Caki2 (cell line): ENCODE data around the gene CSRNP2. TPM values are rescaled to one million over a fixed set of nuclear protein-coding genes. Genes with fewer than 3 reads are reported as not detected.
"Not testable (repeated sequence)": the region's sequence is repeated elsewhere in the genome, so short reads cannot be mapped to it uniquely, and the experiment has no call there.

Source experiments
- DNase-seq: peaks from one replicate; pipeline ENCODE4 v3.0.0-alpha.2; 2015; ENCODE audit warnings: low read depth
- in situ Hi-C: cut with HindIII; loops from 2 replicates; pipeline ENCODE4 v1.10.0; 2016; ENCODE audit warnings: low sequenced_read_pairs, low pct_unique_long_range_greater_than_20kb, mixed read lengths
- total RNA-seq: library from RNA; depleted of rRNA; stranded (reverse); fragments of >200 nt; shearing (Covaris generic); gene quantifications from 2 replicates; pipeline ENCODE4 v1.2.3, GENCODE V29; 2014; ENCODE audit warnings: low replicate concordance

The CSRNP2 gene
- total RNA-seq, 1 experiment from 2014 or later: 11.0 TPM

GRCh38 chr12:51081421-51081820 is 2.0 kb downstream of the CSRNP2 start:
- in situ Hi-C loops: no loop called here
- DNase-seq: no peak

GRCh38 chr12:51080136-51080535 is 3.3 kb downstream of the CSRNP2 start:
- in situ Hi-C loops: no loop called here
- no peak for DNase-seq

GRCh38 chr12:51078866-51079265 is 4.5 kb downstream of the CSRNP2 start:
- in situ Hi-C loops, DNase-seq: not testable (repeated sequence)

GRCh38 chr12:51078346-51078745 is 5.0 kb downstream of the CSRNP2 start:
- in situ Hi-C loops, DNase-seq: not testable (repeated sequence)

- in situ Hi-C loops: no loop called here
- no peak for DNase-seq
These were observed 5.5 kb downstream of the CSRNP2 start for GRCh38 chr12:51077930-51078329.

DNA sequence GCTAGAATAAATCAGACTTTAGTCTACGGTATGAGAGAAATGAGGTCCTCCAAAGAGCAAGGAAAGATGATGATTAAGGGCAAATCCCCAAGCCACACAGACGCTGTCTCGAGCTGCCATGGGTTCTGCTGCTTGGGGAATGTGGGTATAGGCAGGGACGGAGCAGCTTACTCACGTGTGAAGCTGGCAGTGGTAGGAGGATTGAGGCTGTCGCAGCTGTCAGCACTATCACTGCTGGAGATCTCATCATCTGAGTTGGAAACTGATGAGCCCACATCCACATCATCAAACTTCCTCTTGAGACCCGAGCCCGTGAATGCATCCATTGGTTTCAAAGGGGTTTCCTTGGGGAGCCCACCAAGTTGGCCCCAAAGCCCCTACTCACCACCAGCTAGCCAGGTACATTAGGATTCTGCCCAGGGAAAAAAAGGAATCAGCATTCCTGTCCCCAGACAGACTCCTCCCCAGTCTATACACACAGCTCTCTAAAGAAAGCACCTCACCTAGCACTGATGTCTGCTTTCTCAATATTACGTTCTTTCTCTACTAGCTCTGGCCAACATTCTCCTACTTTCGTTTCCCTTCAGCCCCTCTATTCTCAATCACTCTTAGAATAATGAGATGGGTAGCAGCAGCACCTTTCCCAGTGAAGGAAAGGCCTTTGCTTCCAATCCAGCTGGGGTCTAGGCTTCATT is 7.0 kb downstream of the CSRNP2 start:
- no peak for DNase-seq
- in situ Hi-C loops: no loop called here

- DNase-seq: no peak
- in situ Hi-C loops: no loop called here
These were observed 8.0 kb downstream of the CSRNP2 start for GRCh38 chr12:51075390-51075789.

DNA sequence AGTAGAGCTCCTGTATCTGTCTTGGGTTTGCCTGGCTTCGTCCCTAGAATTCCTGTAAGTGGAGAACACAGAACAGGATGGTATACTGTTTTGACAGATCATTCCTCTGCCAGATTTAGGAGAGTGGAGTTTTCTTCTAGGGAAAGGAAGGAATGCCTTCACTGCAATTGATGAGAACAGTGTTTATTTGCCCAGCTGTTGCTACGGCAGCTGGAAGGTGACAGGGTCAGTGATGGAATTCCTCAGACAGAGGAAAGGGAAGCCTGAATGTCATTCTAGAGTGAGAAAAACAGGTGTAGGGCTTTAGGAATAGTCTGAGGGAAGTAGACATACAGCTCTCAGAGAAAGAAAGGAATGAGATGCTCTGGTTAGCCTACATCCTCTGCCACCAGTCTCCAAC is 11.7 kb downstream of the CSRNP2 start:
- DNase-seq: no peak
- in situ Hi-C loops: no loop called here

GRCh38 chr12:51070004-51070403 is 13.4 kb downstream of the CSRNP2 start:
- no peak for DNase-seq
- in situ Hi-C loops: no loop called here

- no peak for DNase-seq
- in situ Hi-C loops: no loop called here
These were observed 15.6 kb downstream of the CSRNP2 start for GRCh38 chr12:51067771-51068170.

- in situ Hi-C loops: no loop called here
- DNase-seq: no peak
These were observed 16.2 kb downstream of the CSRNP2 start for GRCh38 chr12:51067229-51067628.

DNA sequence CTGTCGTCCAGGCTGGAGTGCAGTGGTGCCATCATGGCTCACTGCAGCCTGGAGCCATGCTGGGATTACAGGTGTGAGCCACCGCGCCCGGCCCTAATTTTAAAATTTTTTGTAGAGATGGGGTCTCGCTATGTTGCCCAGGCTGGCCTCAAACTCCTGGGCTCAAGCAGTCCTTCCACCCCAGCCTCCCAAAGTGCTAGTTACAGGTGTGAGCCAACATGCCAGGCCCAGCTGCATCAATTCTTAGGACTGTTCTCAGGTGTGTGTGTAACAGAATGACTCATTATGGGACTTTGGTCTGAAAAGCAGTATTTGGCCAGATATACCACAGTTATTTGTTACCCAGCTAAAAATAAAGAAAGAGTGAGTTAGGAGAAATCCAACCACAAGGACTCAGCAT is 17.9 kb downstream of the CSRNP2 start:
- no peak for DNase-seq
- in situ Hi-C loops: no loop called here

- in situ Hi-C loops: no loop called here
- no peak for DNase-seq
These were observed 20.6 kb downstream of the CSRNP2 start for GRCh38 chr12:51062631-51063397.

- no peak for DNase-seq
- in situ Hi-C loops: no loop called here
These were observed 24.3 kb downstream of the CSRNP2 start for GRCh38 chr12:51059086-51059485.

DNA sequence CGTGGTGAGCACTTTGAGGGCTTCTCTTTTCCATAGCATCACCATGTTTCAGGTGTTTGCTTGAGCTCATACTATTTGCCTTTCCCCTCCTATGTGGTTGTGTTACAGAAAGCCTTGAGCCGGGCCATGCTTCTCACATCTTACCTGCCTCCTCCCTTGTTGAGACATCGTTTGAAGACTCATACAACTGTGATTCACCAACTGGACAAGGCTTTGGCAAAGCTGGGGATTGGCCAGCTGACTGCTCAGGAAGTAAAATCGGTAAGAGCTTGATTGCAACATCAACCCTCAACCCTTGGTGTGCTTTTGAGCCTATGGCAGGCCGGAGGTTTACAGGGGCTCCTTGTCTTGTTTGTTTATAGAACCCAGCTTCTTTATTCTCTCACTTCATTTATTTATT is 27.2 kb downstream of the CSRNP2 start:
- no peak for DNase-seq
- in situ Hi-C loops: no loop called here

DNA sequence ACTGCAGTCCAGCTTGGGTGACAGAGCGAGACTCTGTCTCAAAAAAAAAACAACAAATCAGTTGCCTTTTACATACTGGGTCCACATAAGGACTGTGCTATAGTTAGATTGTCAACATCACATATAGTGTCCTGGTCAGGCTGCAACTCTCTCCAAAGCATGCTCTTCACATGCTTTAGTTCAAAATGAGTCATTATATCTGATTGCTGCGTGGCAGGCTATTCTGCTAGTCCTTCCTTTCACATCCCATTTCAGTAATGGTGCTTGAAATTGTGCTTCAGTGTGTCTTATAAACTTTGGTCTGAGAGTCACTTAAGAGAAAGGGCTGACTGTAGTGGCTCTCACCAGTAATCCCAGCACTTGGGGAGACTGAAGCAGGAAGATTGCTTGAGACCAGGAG is 28.3 kb downstream of the CSRNP2 start:
- in situ Hi-C loops: no loop called here
- no peak for DNase-seq

- in situ Hi-C loops: no loop called here
- no peak for DNase-seq
These were observed 31.6 kb downstream of the CSRNP2 start for GRCh38 chr12:51051787-51052186.

DNA sequence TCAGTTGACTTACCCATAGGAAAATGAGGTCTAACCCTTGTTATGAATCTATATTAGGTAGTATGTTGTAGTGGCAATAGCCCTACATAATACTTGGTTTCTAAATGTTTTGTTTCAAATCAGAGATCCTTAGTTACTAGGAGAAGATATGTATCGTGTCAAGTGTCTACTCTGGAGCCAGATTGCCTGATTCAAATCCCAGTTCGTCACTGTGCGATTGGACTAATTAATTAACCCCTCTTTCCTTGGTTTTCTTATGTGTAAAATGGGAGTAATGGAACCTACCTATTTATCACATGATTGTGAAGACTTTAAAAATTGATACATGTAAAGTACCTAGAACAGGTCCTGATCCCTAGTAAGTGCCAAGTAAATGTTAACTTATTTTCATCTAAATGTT is 33.9 kb downstream of the CSRNP2 start:
- in situ Hi-C loops: no loop called here
- no peak for DNase-seq

GRCh38 chr12:51048661-51049251 is 34.6 kb downstream of the CSRNP2 start:
- DNase-seq: no peak
- in situ Hi-C loops: no loop called here
